Gastroesophageal sphincter (tissue), 3 donors: ENCODE results near the gene GPR35.

Experiments
- CTCF ChIP-seq, 4 experiments: fragments of 200-600 bp in 2 of 4; fragments of 450-650 bp in 2 of 4; sonication (generic) in 1 of 4; IDR thresholded peaks; one replicate each; pipeline ENCODE4 v1.5.1; 2017 to 2019; ENCODE audit warnings: antibody characterized with exemption in 4 of 4, mild to moderate bottlenecking in 2 of 4, moderate library complexity in 2 of 4
- EP300 ChIP-seq: sonication (generic); formaldehyde crosslinking; IDR thresholded peaks from one replicate; pipeline ENCODE4 v1.6.1; 2017; ENCODE audit warnings: antibody characterized with exemption, mild to moderate bottlenecking
- POLR2A ChIP-seq, 2 donors: fragments of 450-650 bp; IDR thresholded peaks; one replicate each; pipeline ENCODE4 v1.6.1; 2017; ENCODE audit warnings: antibody characterized with exemption in 2 of 2, mild to moderate bottlenecking in 2 of 2, moderate library complexity in 1 of 2
- POLR2AphosphoS5 ChIP-seq: sonication (generic); formaldehyde crosslinking; IDR thresholded peaks from one replicate; pipeline ENCODE4 v1.6.1; 2017; ENCODE audit warnings: antibody characterized with exemption

GRCh38 chr2:240655931-240656886 is 30.9 kb downstream of the GPR35 start:
- TF ChIP-seq CTCF (IDR thresholded peaks at IDR 0.05) (no peak), POLR2AphosphoS5 (no peak), POLR2A (IDR thresholded peaks at IDR 0.05) (no peak), EP300 (no peak)
